Endothelial cell of umbilical vein (primary cell): ENCODE results near the gene NAV3. TPM values are rescaled to one million over a fixed set of nuclear protein-coding genes. Genes with fewer than 3 reads are reported as not detected.

ENCODE experiments used
- BruUV-seq: library from RNA; stranded (reverse); fragments of 400-500 nt; replicated peaks from 2 replicates; lab custom pipeline; 2021; lab: Mats Ljungman, UMichigan
- CTCF ChIA-PET: fragments of 300-600, 350-600 bp; sonication (Branson Sonifier 250); formaldehyde crosslinking; loops from one replicate; lab custom pipeline; 2021; ENCODE audit warnings: antibody characterized with exemption, inconsistent platforms; lab: Charles Lee
- POLR2A ChIA-PET: fragments of 300-600, 350-600 bp; sonication (Branson Sonifier 250); formaldehyde crosslinking; loops from one replicate; lab custom pipeline; 2021; ENCODE audit warnings: antibody characterized with exemption, inconsistent platforms; lab: Charles Lee
- DNase-seq: peaks from one replicate; pipeline ENCODE4 v3.0.0-alpha.2; 2011; ENCODE audit warnings: low read depth, low spot score
- FAIRE-seq: peaks from 2 replicates; lab custom pipeline; 2011; peaks lifted over from hg19 to GRCh38; lab: Jason Lieb, UNC
- H2AFZ ChIP-seq: 2 replicates; pipeline ENCODE4 v1.6.0; 2012; ENCODE audit warnings: low read depth, low read length, control low read depth, inconsistent platforms
- H3K27ac ChIP-seq: 2 replicates; pipeline ENCODE4 v1.5.1; 2011; ENCODE audit warnings: low read depth, mild to moderate bottlenecking, control low read depth, low read length, moderate library complexity; ENCODE audit not compliant: insufficient read depth
- H3K27me3 ChIP-seq, 2 experiments: 2 replicates each; pipeline versions ENCODE4 v1.6.0 to v1.6.1; 2011; ENCODE audit warnings: low read length in 2 of 2, mixed read lengths in 1 of 2; ENCODE audit not compliant: control insufficient read depth in 2 of 2, insufficient read depth in 2 of 2
- H3K36me3 ChIP-seq, 2 experiments: 2 replicates in 1 of 2; 3 replicates in 1 of 2; pipeline ENCODE4 v1.5.1; 2011; ENCODE audit warnings: low read length in 2 of 2, mild to moderate bottlenecking in 1 of 2, moderate library complexity in 1 of 2; ENCODE audit not compliant: control insufficient read depth in 2 of 2, insufficient read depth in 2 of 2; ENCODE audit errors: extremely low read depth in 1 of 2
- H3K4me1 ChIP-seq: 3 replicates; pipeline ENCODE4 v1.5.1; 2011; ENCODE audit warnings: mild to moderate bottlenecking, low read length; ENCODE audit not compliant: control insufficient read depth, insufficient read depth; ENCODE audit errors: extremely low read depth
- H3K4me2 ChIP-seq: 2 replicates; pipeline ENCODE4 v1.6.1; 2011; ENCODE audit warnings: low read length, control low read depth, mixed read lengths; ENCODE audit not compliant: insufficient read depth
- H3K4me3 ChIP-seq, 3 experiments: fragments of 200-600 bp in 1 of 3; sonication (generic), shearing (Covaris generic) in 1 of 3; replicated peaks in 1 of 3; 2 replicates each; pipeline ENCODE4 v1.5.1; 2011 to 2016; ENCODE audit warnings: control low read depth in 3 of 3, low read length in 3 of 3, mild to moderate bottlenecking in 2 of 3, inconsistent platforms in 1 of 3, low read depth in 1 of 3, moderate library complexity in 1 of 3; ENCODE audit not compliant: insufficient read depth in 1 of 3
- H3K79me2 ChIP-seq: 2 replicates; pipeline ENCODE4 v1.6.0; 2012; ENCODE audit warnings: low read length, inconsistent platforms; ENCODE audit not compliant: control insufficient read depth, insufficient read depth
- H3K9ac ChIP-seq: replicated peaks from 2 replicates; pipeline ENCODE3; 2011; ENCODE audit warnings: low read length, control low read depth; ENCODE audit not compliant: insufficient read depth; ENCODE audit errors: extremely low read depth
- H3K9me1 ChIP-seq: replicated peaks from 3 replicates; pipeline ENCODE4 v1.6.0; 2011; ENCODE audit warnings: mild to moderate bottlenecking, low read length; ENCODE audit not compliant: control insufficient read depth, insufficient read depth; ENCODE audit errors: extremely low read depth
- H3K9me3 ChIP-seq: replicated peaks from 2 replicates; pipeline ENCODE4 v1.5.1; 2012; ENCODE audit warnings: low read length, inconsistent platforms; ENCODE audit not compliant: control insufficient read depth, insufficient read depth
- H4K20me1 ChIP-seq: replicated peaks from 2 replicates; pipeline ENCODE3; 2011; ENCODE audit warnings: mild to moderate bottlenecking, low read length; ENCODE audit not compliant: control insufficient read depth, insufficient read depth; ENCODE audit errors: extremely low read depth
- EZH2 ChIP-seq: IDR thresholded peaks from 2 replicates; pipeline ENCODE4 v1.6.1; 2012; ENCODE audit warnings: borderline replicate concordance, low read depth, mild to moderate bottlenecking, moderate library complexity, low read length, inconsistent platforms; ENCODE audit not compliant: severe bottlenecking
- FOS ChIP-seq: IDR thresholded peaks from 2 replicates; pipeline ENCODE4 v1.6.1; 2011; ENCODE audit warnings: mild to moderate bottlenecking, low read length, moderate library complexity, borderline replicate concordance; ENCODE audit not compliant: insufficient read depth
- GATA2 ChIP-seq: IDR thresholded peaks from 2 replicates; pipeline ENCODE4 v1.7.0; 2011; ENCODE audit warnings: low read depth, mild to moderate bottlenecking, moderate library complexity, mixed read lengths, low read length; ENCODE audit not compliant: insufficient read length, insufficient read depth
- JUN ChIP-seq: IDR thresholded peaks from 2 replicates; pipeline ENCODE4 v1.6.1; 2011; ENCODE audit warnings: borderline replicate concordance, low read depth; ENCODE audit not compliant: insufficient read length, insufficient read depth
- MAX ChIP-seq: IDR thresholded peaks from 2 replicates; pipeline ENCODE4 v1.6.1; 2011; ENCODE audit not compliant: insufficient read depth, insufficient read length
- MYC ChIP-seq: IDR thresholded peaks from one replicate; pipeline ENCODE4 v1.6.1; 2011; ENCODE audit warnings: mild to moderate bottlenecking, low read depth, low read length
- POLR2A ChIP-seq: IDR thresholded peaks from 2 replicates; pipeline ENCODE4 v1.6.1; 2012; ENCODE audit warnings: low read depth, mild to moderate bottlenecking, control low read depth, low read length
- POLR2AphosphoS5 ChIP-seq: IDR thresholded peaks from 2 replicates; pipeline ENCODE4 v1.6.1; 2012; ENCODE audit warnings: low read depth, mild to moderate bottlenecking, control low read depth, low read length, moderate library complexity; ENCODE audit not compliant: insufficient read depth
- dilution Hi-C: fragments of 300-500 bp; cut with MboI; formaldehyde crosslinking; loops from one replicate; pipeline ENCODE4 v1.15.0; 2019; ENCODE audit warnings: low sequenced_read_pairs; ENCODE audit not compliant: extremely low pct_ligation_motif_present
- intact Hi-C: fragments of 100-400 bp; cut with micrococcal nuclease; formaldehyde crosslinking; loops from one replicate; pipeline ENCODE4 v1.10.0; 2022
- polyA plus RNA-seq, 4 experiments: library from polyadenylated mRNA; depleted of rRNA in 3 of 4; stranded (reverse) in 3 of 4; unstranded in 1 of 4; fragments of >200 nt; gene quantifications; 2 replicates each; pipeline versions ENCODE4 v1.2.1 to v1.2.3, GENCODE V29; 2011 to 2012; ENCODE audit warnings: missing spikeins in 1 of 4
- total RNA-seq: library from RNA; stranded (reverse); gene quantifications from 2 replicates; pipeline ENCODE4 v1.2.3, GENCODE V29; 2021
- TF ChIP-seq, protein P1 (sequence below), 2 donors: IDR thresholded peaks; 1 replicate in 1 of 2; 2 replicates in 1 of 2; pipeline ENCODE4 v1.5.1; 2011; ENCODE audit warnings: low read length in 2 of 2, mild to moderate bottlenecking in 2 of 2, moderate library complexity in 2 of 2, control low read depth in 1 of 2, inconsistent platforms in 1 of 2, low read depth in 1 of 2; ENCODE audit not compliant: insufficient read depth in 1 of 2; ENCODE audit errors: extremely low read depth in 1 of 2

The NAV3 gene
- total and polyA plus RNA-seq, 2 donors (not counting 3 experiments of a cell fraction or from before 2014, with no cell fraction given) = 6.7 to 40.1 TPM

DNA sequence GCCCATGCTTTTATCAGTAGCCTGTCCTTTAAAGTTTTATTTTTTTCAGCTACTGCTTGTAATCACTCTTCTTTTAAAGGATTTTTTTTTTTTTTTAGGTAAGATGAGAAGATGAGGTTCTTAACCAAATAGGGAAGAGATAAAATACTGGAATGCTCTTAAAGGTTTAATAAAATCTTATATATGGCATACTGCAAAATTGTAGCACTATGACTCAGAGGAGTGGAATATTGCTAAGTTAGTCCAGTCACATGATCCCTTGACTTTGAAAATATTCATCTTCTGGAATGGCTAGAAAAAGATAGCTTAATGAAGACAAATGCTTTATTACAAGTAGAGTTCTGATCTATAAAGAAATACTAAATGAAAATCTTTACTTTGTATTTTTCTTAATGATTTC lies 116.6 kb downstream of the NAV3 start:
- H3K36me3 ChIP-seq = peaks cover 0 to 3% of the 10 kb centered on the region in 2 experiments
- POLR2A ChIA-PET = no interaction called here
- no TSS peak for BruUV-seq
- H3K9me3 ChIP-seq = no peaks in the 10 kb centered on the region
- H3K9me1 ChIP-seq = no peaks in the 10 kb centered on the region
- dilution Hi-C loops = no loop called here
- intact Hi-C loops = loop anchor here (1.0 kb wide), 1 partner anchor 8 kb away; no protein-coding TSS in a partner anchor
- H4K20me1 ChIP-seq = no peaks in the 10 kb centered on the region
- peaks cover 77% of the 10 kb centered on the region for H3K79me2 ChIP-seq
- H3K27ac ChIP-seq = peak overlapping the region; percentile 34
- peak overlapping the region; percentile 67 for H3K4me2 ChIP-seq
- no peak for FAIRE-seq
- CTCF ChIA-PET = interaction anchor here (1.1 to 1.7 kb wide), 2 partner anchors 22 to 223 kb away, joined by 3 to 5 read pairs; no protein-coding TSS in a partner anchor
- peak; percentile 43 for DNase-seq
- H3K27me3 ChIP-seq = no peaks in the 10 kb centered on the region
- TF ChIP-seq MYC (no peak), EZH2 (no peak), POLR2A (no peak), GATA2 (no peak), JUN (peak; percentile 25), FOS (peak; percentile 52), MAX (no peak), POLR2AphosphoS5 (no peak)
- TF ChIP-seq, protein P1, sequence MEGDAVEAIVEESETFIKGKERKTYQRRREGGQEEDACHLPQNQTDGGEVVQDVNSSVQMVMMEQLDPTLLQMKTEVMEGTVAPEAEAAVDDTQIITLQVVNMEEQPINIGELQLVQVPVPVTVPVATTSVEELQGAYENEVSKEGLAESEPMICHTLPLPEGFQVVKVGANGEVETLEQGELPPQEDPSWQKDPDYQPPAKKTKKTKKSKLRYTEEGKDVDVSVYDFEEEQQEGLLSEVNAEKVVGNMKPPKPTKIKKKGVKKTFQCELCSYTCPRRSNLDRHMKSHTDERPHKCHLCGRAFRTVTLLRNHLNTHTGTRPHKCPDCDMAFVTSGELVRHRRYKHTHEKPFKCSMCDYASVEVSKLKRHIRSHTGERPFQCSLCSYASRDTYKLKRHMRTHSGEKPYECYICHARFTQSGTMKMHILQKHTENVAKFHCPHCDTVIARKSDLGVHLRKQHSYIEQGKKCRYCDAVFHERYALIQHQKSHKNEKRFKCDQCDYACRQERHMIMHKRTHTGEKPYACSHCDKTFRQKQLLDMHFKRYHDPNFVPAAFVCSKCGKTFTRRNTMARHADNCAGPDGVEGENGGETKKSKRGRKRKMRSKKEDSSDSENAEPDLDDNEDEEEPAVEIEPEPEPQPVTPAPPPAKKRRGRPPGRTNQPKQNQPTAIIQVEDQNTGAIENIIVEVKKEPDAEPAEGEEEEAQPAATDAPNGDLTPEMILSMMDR (IDR thresholded peaks at IDR 0.05; ENCODE audit: extremely low read depth in 1 of 2, insufficient read depth in 1 of 2, low read depth in 1 of 2, low read length in 2 of 2) = no peak
- H3K4me3 ChIP-seq = no peak overlapping the region
- H3K9ac ChIP-seq = no peak overlapping the region
- H3K4me1 ChIP-seq = peaks cover 33% of the 10 kb centered on the region
- H2AFZ ChIP-seq = no peak overlapping the region
